Measurements from ENCODE around the gene SCARF2.

DNA sequence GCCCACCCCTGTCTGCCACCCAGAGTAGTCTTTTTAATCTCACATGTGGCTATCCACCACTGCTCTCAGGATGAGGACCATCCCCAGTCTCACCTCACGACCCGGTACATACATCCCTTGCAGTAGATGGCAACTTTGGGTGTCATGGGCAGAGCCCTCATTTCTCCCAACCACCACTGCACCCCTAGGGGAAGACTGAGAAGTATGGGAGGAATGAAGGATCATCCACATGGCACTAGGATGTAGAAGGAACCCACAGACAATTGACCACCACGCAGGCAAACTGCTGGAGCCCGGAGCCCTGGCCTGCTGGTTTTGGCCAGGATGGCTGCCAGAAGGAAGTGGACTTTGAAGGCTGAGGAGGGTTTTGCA is 1.9 kb upstream of the SCARF2 start:
- TF ChIP-seq CTCF (IDR thresholded peaks at IDR 0.05), result no peak
- TF ChIP-seq POLR2AphosphoS5 (IDR thresholded peaks at IDR 0.05), result no peak
- TF ChIP-seq EP300 (IDR thresholded peaks at IDR 0.05), result no peak
- no peak for TF ChIP-seq POLR2A (IDR thresholded peaks at IDR 0.05)
